Activated B cell treated with CpG ODN at 0.5 μM for 24 hours (primary cell): ENCODE data around the gene CXCL5. TPM values are rescaled to one million over a fixed set of nuclear protein-coding genes. Genes with fewer than 3 reads are reported as not detected.
"Not testable (repeated sequence)": the region's sequence is repeated elsewhere in the genome, so short reads cannot be mapped to it uniquely, and the experiment has no call there.

Experiments used
- ATAC-seq: fragments of 200-7000 bp; cut with Tn5 transposase; one replicate; pipeline ENCODE4 v1.10.0; 2021; ENCODE audit warnings: low read depth, mild to moderate bottlenecking, moderate library complexity
- CTCF ChIA-PET: fragments of 350-600 bp; sonication (Branson Sonifier 250); formaldehyde crosslinking; loops from one replicate; lab custom pipeline; 2021; ENCODE audit warnings: antibody characterized with exemption; lab: Charles Lee
- POLR2A ChIA-PET: fragments of 350-600 bp; sonication (Branson Sonifier 250); formaldehyde crosslinking; loops from one replicate; lab custom pipeline; 2021; ENCODE audit warnings: antibody characterized with exemption; lab: Charles Lee
- DNase-seq: peaks from one replicate; pipeline ENCODE4 v3.0.0; 2022
- H3K27ac Mint-ChIP-seq: one replicate; pipeline ENCODE4 v1.8.0; 2020; ENCODE audit warnings: mixed read lengths
- H3K27me3 Mint-ChIP-seq: one replicate; pipeline ENCODE4 v1.8.0; 2021; ENCODE audit warnings: mixed read lengths
- H3K36me3 Mint-ChIP-seq: one replicate; pipeline ENCODE4 v1.8.0; 2021; ENCODE audit warnings: low read depth, mixed read lengths
- H3K4me1 Mint-ChIP-seq: one replicate; pipeline ENCODE4 v1.8.0; 2021; ENCODE audit warnings: mixed read lengths
- H3K4me3 Mint-ChIP-seq: one replicate; pipeline ENCODE4 v1.8.0; 2020; ENCODE audit warnings: mild to moderate bottlenecking, mixed read lengths
- H3K9me3 Mint-ChIP-seq: one replicate; pipeline ENCODE4 v1.8.0; 2020; ENCODE audit warnings: mixed read lengths
- intact Hi-C: fragments of 100-400 bp; cut with micrococcal nuclease; formaldehyde crosslinking; loops from one replicate; pipeline ENCODE4 v1.15.1; 2024
- total RNA-seq: library from RNA; stranded (reverse); gene quantifications from 2 replicates; pipeline ENCODE4 v1.2.3, GENCODE V29; 2022
- TF ChIP-seq, protein P1 (sequence below): fragments of 200-600 bp; IDR thresholded peaks from one replicate; pipeline ENCODE4 v1.8.0; 2022; ENCODE audit warnings: antibody characterized with exemption, mild to moderate bottlenecking

The CXCL5 gene
- total RNA-seq, 1 donor from 2014 or later, result not detected

DNA sequence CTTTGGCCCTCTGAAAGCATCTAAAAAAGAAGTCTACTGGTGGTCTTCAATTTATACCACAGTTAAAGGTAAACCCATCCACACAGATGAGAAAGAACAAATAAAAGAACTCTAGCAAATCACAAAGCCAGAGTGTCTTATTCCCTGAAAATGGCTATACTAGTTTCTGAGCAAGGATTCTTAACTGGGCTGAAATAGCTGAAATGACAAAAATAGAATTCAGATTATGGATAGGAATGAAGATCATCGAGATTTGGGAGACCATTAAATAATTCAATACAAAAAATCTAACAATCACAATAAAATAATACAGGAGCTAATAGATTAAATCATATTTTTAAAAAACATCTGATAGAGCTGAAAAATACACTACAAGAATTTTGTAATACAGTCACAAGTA lies 28.5 kb downstream of the CXCL5 start:
- Mint-ChIP-seq H3K36me3 (no peaks in the 10 kb centered on the region), H3K27me3 (peaks cover 2% of the 10 kb centered on the region), H3K9me3 (peaks cover 20% of the 10 kb centered on the region), H3K4me1 (no peaks in the 10 kb centered on the region), H3K27ac (no peak overlapping the region), H3K4me3 (no peak overlapping the region)
- intact Hi-C loops, result no loop called here
- TF ChIP-seq, protein P1, sequence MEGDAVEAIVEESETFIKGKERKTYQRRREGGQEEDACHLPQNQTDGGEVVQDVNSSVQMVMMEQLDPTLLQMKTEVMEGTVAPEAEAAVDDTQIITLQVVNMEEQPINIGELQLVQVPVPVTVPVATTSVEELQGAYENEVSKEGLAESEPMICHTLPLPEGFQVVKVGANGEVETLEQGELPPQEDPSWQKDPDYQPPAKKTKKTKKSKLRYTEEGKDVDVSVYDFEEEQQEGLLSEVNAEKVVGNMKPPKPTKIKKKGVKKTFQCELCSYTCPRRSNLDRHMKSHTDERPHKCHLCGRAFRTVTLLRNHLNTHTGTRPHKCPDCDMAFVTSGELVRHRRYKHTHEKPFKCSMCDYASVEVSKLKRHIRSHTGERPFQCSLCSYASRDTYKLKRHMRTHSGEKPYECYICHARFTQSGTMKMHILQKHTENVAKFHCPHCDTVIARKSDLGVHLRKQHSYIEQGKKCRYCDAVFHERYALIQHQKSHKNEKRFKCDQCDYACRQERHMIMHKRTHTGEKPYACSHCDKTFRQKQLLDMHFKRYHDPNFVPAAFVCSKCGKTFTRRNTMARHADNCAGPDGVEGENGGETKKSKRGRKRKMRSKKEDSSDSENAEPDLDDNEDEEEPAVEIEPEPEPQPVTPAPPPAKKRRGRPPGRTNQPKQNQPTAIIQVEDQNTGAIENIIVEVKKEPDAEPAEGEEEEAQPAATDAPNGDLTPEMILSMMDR, result no peak
- ATAC-seq, result no peak
- ChIA-PET CTCF (no interaction called here), POLR2A (no interaction called here)
- DNase-seq, result no peak

DNA sequence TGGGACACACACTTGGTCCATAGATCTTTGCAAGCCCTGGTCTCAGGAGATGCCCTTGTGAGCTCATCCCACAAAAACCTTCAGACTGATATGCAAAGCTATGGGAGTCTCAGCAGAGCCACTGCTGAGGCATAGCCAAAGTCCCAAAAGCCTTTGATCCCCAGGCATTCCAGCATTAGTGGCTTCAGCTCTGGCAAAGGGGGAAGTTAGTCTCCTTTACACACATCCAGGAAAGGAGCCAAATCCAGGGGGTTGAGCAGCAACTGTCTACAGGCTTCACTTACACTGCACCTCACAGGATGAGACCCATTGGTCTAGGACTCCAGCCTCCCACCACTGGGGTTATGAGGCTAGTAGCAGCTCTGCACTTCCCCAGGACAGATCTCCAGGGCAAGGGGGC lies 30.6 kb downstream of the CXCL5 start:
- Mint-ChIP-seq H3K27me3 (peaks cover 2% of the 10 kb centered on the region), H3K27ac (no peak overlapping the region), H3K36me3 (no peaks in the 10 kb centered on the region), H3K9me3 (peaks cover 14% of the 10 kb centered on the region), H3K4me1 (no peaks in the 10 kb centered on the region), H3K4me3 (no peak overlapping the region)
- CTCF ChIA-PET, result no interaction called here
- DNase-seq (no peak), ATAC-seq (no peak)
- intact Hi-C loops, result no loop called here
- TF ChIP-seq, protein P1, result no peak
- POLR2A ChIA-PET, result no interaction called here

DNA sequence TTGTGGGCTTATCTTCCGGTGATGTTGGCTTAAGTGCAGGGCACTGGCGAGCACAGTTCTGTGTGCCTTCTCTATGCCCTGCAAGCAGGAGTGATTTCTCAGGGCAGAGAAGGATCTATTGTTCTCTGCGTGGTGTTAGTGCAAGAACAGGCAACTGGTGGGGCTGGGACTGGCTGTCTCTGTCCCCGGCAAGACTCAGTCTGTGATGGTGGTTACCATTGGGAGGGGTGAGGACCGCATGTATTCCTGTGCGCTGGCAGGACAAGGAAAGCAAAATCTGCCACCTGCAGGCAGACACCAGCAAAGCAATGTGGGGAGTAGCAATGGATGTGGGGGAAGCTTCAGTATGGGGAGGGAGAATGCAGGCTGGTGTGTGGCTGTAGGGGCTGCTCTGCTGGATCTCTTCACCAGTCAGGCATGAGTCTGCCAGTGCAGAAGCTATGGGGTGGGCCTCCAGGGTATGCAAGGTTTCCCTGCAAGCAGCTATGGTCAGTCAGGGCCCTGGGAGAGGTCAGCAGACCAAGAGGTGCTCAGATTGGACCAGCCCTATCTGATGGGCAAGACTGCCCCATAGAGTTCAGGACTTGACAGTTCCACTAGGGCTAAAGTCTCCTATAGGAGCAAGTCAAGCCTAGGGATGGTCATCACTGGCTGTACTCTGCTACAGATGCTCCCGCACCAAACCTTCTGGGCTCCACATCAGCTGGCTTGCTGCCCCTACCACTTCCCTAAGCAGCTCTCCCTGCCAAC lies 33.4 kb downstream of the CXCL5 start:
- Mint-ChIP-seq H3K27ac (no peak overlapping the region), H3K9me3 (peaks cover under 1% of the 10 kb centered on the region)
- POLR2A ChIA-PET, result no interaction called here

DNA sequence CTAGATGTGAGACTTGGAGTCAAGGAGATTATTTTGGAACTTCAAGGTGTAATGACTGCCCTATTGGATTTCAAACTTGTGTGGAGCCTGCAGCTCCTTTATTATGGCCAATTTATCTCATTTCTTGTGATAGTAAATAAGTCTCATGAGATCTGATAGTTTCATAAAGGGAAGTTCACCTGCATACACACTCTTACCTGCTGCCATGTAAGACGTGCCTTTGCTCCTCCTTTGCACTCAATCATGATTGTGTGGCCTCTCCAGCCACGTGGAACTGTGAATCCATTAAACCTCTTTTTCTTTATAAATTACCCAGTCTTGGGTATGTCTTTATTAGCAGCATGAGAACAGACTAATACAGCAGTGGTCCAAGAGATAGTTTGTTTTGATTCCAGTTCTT lies 35.8 kb downstream of the CXCL5 start:
- TF ChIP-seq, protein P1, result no peak
- ChIA-PET POLR2A (no interaction called here), CTCF (no interaction called here)
- H3K27me3 Mint-ChIP-seq, result peaks cover 2% of the 10 kb centered on the region
- H3K36me3 Mint-ChIP-seq, result no peaks in the 10 kb centered on the region
- no peak overlapping the region for H3K4me3 Mint-ChIP-seq
- DNase-seq (no peak), ATAC-seq (no peak)
- no peak overlapping the region for H3K27ac Mint-ChIP-seq
- H3K4me1 Mint-ChIP-seq, result no peaks in the 10 kb centered on the region
- peaks cover 11% of the 10 kb centered on the region for H3K9me3 Mint-ChIP-seq
- intact Hi-C loops, result no loop called here

More for the DNA sequence above, 33.4 kb downstream of the CXCL5 start:
- ATAC-seq (no peak), DNase-seq (no peak)
- intact Hi-C loops, result no loop called here
- H3K36me3 Mint-ChIP-seq, result no peaks in the 10 kb centered on the region
- no peaks in the 10 kb centered on the region for H3K4me1 Mint-ChIP-seq
- CTCF ChIA-PET, result no interaction called here
- no peak overlapping the region for H3K4me3 Mint-ChIP-seq
- TF ChIP-seq, protein P1, result no peak
- peaks cover 2% of the 10 kb centered on the region for H3K27me3 Mint-ChIP-seq

DNA sequence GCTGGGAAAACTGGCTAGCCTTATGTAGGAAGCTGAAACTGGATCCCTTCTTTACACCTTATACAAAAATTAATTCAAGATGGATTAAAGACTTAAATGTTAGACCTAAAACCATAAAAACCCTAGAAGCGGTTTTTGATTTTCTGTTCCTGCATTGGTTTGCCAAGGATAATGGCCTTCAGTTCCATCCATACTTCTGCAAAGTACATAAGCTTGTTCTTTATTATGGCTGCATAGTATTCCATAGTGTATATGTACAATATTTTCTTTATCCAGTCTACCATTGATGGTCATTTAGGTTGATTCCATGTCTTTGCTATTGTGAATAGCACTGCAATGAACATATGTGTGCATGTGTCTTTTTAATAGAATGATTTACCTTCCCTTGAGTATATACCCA lies 39.4 kb downstream of the CXCL5 start:
- H3K9me3 Mint-ChIP-seq, result peaks cover 20% of the 10 kb centered on the region
- H3K27ac Mint-ChIP-seq, DNase-seq, H3K4me3 Mint-ChIP-seq, H3K27me3 Mint-ChIP-seq, H3K4me1 Mint-ChIP-seq, intact Hi-C loops, H3K36me3 Mint-ChIP-seq, POLR2A ChIA-PET, CTCF ChIA-PET, ATAC-seq: not testable (repeated sequence)
